Breast epithelium (tissue), 4 donors: ENCODE measurements around the gene FBXW8. TPM values are rescaled to one million over a fixed set of nuclear protein-coding genes. Genes with fewer than 3 reads are reported as not detected.

Experiments used
- DNase-seq, 2 donors: peaks; one replicate each; pipeline ENCODE4 v3.0.0-alpha.2; 2019; ENCODE audit warnings: low spot score in 2 of 2
- H3K27ac ChIP-seq, 2 donors: fragments of 200-600 bp; sonication (generic) in 1 of 2; one replicate each; pipeline ENCODE4 v1.5.1; 2016 to 2019; ENCODE audit warnings: mild to moderate bottlenecking in 1 of 2
- H3K27me3 ChIP-seq, 2 donors: fragments of 200-600 bp; sonication (generic) in 1 of 2; one replicate each; pipeline versions ENCODE4 v1.5.1 to v1.6.0; 2017 to 2019; ENCODE audit warnings: control low read depth in 1 of 2, mild to moderate bottlenecking in 1 of 2
- H3K36me3 ChIP-seq: fragments of 200-600 bp; one replicate; pipeline ENCODE4 v1.5.1; 2019
- H3K4me1 ChIP-seq, 2 donors: fragments of 200-600 bp; sonication (generic); one replicate each; pipeline ENCODE4 v1.5.1; 2016 to 2019; ENCODE audit warnings: control low read depth in 1 of 2
- H3K4me3 ChIP-seq, 3 donors: fragments of 200-600 bp; sonication (generic); 1 replicate in 2 of 3; 2 replicates in 1 of 3; pipeline ENCODE4 v1.5.1; 2016 to 2019; ENCODE audit warnings: mild to moderate bottlenecking in 3 of 3, moderate library complexity in 2 of 3
- H3K9me3 ChIP-seq, 2 donors: fragments of 200-600 bp; sonication (generic) in 1 of 2; one replicate each; pipeline ENCODE4 v1.5.1; 2016 to 2019; ENCODE audit warnings: control low read depth in 1 of 2
- CTCF ChIP-seq, 3 donors: fragments of 450-650 bp; IDR thresholded peaks; one replicate each; pipeline ENCODE4 v1.5.1; 2016 to 2017; ENCODE audit warnings: antibody characterized with exemption in 3 of 3, mild to moderate bottlenecking in 3 of 3, moderate library complexity in 3 of 3
- POLR2A ChIP-seq: fragments of 450-650 bp; IDR thresholded peaks from one replicate; pipeline ENCODE4 v1.6.1; 2016; ENCODE audit warnings: antibody characterized with exemption, mild to moderate bottlenecking, moderate library complexity
- POLR2AphosphoS5 ChIP-seq, 3 donors: sonication (generic); formaldehyde crosslinking; IDR thresholded peaks; one replicate each; pipeline ENCODE4 v1.6.1; 2017; ENCODE audit warnings: antibody characterized with exemption in 3 of 3
- intact Hi-C: fragments of 100-400 bp; cut with DNase I; formaldehyde crosslinking; loops from one replicate; pipeline ENCODE4 v1.15.1; 2023; ENCODE audit warnings: low total_unique reads
- total RNA-seq, 3 donors: library from RNA; depleted of rRNA; stranded (reverse); fragments of >200 nt; gene quantifications; one replicate each; pipeline ENCODE4 v1.1.0, GENCODE V29; 2016

The FBXW8 gene, protein sequence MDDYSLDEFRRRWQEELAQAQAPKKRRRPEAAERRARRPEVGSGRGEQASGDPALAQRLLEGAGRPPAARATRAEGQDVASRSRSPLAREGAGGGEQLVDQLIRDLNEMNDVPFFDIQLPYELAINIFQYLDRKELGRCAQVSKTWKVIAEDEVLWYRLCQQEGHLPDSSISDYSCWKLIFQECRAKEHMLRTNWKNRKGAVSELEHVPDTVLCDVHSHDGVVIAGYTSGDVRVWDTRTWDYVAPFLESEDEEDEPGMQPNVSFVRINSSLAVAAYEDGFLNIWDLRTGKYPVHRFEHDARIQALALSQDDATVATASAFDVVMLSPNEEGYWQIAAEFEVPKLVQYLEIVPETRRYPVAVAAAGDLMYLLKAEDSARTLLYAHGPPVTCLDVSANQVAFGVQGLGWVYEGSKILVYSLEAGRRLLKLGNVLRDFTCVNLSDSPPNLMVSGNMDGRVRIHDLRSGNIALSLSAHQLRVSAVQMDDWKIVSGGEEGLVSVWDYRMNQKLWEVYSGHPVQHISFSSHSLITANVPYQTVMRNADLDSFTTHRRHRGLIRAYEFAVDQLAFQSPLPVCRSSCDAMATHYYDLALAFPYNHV
- total RNA-seq = 10 to 100 TPM; 14.9 to 22.3 (median 16.4) TPM

DNA sequence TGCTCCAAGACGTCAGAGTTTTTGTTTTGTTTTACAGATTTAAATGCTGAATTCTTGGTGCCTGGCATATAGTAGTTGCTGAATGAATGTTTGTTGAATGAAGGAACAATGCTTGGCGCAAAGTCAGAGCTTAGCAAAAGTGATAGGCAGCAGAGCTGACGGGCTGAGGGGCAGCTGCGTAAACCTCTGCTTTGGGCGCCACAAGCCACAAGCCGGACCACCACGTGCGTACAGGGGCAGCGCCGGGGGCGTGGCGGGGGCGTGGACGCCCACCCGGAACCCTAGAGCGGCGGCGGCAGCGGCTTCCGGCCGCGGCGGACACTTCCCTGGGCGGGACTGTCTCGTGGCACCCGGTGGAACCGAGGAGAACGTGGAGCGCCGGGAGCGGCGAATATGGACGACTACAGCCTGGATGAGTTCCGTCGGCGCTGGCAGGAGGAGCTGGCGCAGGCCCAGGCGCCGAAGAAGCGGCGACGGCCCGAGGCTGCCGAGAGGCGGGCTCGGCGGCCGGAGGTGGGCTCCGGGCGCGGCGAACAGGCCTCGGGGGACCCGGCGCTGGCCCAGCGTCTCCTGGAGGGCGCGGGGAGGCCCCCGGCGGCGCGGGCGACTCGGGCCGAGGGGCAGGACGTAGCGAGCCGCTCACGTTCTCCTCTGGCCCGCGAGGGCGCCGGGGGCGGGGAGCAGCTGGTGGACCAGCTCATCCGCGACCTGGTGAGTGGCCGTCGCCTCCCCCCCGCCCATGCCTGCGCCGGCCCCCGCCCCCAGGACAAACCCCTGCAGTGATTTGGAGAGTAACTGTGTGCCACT, at the start of gene FBXW8:
Gene FBXW8 (plus strand): TSS at position 306 of the 807 bp plus-strand sequence. CDS start 88 bp downstream, at position 394.
- intact Hi-C loops = no loop called here
- DNase-seq = peak; percentile 25 to 58
- no peaks in the 10 kb centered on the region for H3K36me3 ChIP-seq

GRCh38 chr12:116861320-116861719, 49.4 kb upstream of the FBXW8 start:
- intact Hi-C loops = no loop called here
- Histone ChIP-seq H3K4me3 (no peak overlapping the region), H3K27ac (no peak overlapping the region), H3K27me3 (no peaks in the 10 kb centered on the region), H3K4me1 (no peaks in the 10 kb centered on the region), H3K36me3 (no peaks in the 10 kb centered on the region), H3K9me3 (no peaks in the 10 kb centered on the region)
- TF ChIP-seq CTCF (IDR thresholded peaks at IDR 0.05) = no peak
- TF ChIP-seq POLR2AphosphoS5 (IDR thresholded peaks at IDR 0.05) = no peak
- TF ChIP-seq POLR2A = no peak
- no peak for DNase-seq

More for the DNA sequence above, at the start of gene FBXW8:
- TF ChIP-seq POLR2AphosphoS5 (IDR thresholded peaks at IDR 0.05) = peak in 2 of 3 donors; percentile 39 to 46
- TF ChIP-seq POLR2A = no peak
- Histone ChIP-seq H3K27me3 (no peaks in the 10 kb centered on the region), H3K27ac (peak within 1 kb of the TSS; percentile 87 to 90), H3K9me3 (no peaks in the 10 kb centered on the region), H3K4me1 (no peaks in the 10 kb centered on the region), H3K4me3 (peak within 1 kb of the TSS; percentile 69 to 94 (median 88))

DNA sequence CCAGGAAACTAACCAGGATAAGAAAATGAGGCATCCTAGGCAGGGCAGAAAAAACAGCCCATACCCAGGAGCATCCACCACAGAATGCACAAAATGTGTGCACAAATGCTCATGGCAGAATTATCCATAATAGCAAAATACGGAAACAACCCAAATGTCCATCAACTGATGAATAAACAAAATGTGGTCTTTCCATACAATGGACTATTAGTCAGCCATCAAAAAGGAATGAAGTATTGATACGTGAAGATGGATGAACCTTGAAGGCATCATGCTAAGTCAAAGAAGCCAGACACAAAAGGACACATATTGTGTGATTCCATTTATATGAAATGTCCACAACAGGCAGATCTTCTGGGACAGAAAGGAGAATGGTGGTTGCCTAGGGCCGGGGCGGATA, 48.6 kb upstream of the FBXW8 start:
- Histone ChIP-seq H3K36me3 (no peaks in the 10 kb centered on the region), H3K27me3 (no peaks in the 10 kb centered on the region), H3K4me1 (no peaks in the 10 kb centered on the region), H3K27ac (no peak overlapping the region), H3K9me3 (no peaks in the 10 kb centered on the region), H3K4me3 (no peak overlapping the region)
- no peak for DNase-seq
- no peak for TF ChIP-seq POLR2AphosphoS5 (IDR thresholded peaks at IDR 0.05)
- TF ChIP-seq POLR2A = no peak
- TF ChIP-seq CTCF (IDR thresholded peaks at IDR 0.05) = no peak
- intact Hi-C loops = no loop called here

GRCh38 chr12:116863275-116863767, 47.4 kb upstream of the FBXW8 start:
- Histone ChIP-seq H3K27ac (no peak overlapping the region), H3K27me3 (no peaks in the 10 kb centered on the region), H3K4me1 (no peaks in the 10 kb centered on the region), H3K36me3 (no peaks in the 10 kb centered on the region), H3K9me3 (no peaks in the 10 kb centered on the region), H3K4me3 (no peak overlapping the region)
- TF ChIP-seq POLR2A (no peak), CTCF (IDR thresholded peaks at IDR 0.05) (no peak), POLR2AphosphoS5 (IDR thresholded peaks at IDR 0.05) (no peak)
- intact Hi-C loops = no loop called here
- no peak for DNase-seq

- Histone ChIP-seq H3K27ac (no peak overlapping the region), H3K4me1 (no peaks in the 10 kb centered on the region), H3K9me3 (no peaks in the 10 kb centered on the region), H3K36me3 (no peaks in the 10 kb centered on the region), H3K27me3 (no peaks in the 10 kb centered on the region), H3K4me3 (no peak overlapping the region)
- no peak for TF ChIP-seq CTCF (IDR thresholded peaks at IDR 0.05)
- TF ChIP-seq POLR2A = no peak
- no peak for TF ChIP-seq POLR2AphosphoS5 (IDR thresholded peaks at IDR 0.05)
- DNase-seq = no peak
- intact Hi-C loops = no loop called here
Measured at GRCh38 chr12:116864371-116865160, 46.2 kb upstream of the FBXW8 start.
